Liver (tissue), 9 donors: ENCODE data around the gene UNC13B. TPM values are rescaled to one million over a fixed set of nuclear protein-coding genes. Genes with fewer than 3 reads are reported as not detected.

ENCODE experiments used
- DNase-seq: peaks from one replicate; pipeline ENCODE4 v3.0.0-alpha.2; 2017; ENCODE audit warnings: low spot score
- H3K27ac ChIP-seq, 2 donors: one replicate each; pipeline ENCODE4 v1.7.0; 2013; ENCODE audit warnings: inconsistent platforms in 2 of 2, low read length in 2 of 2, control low read depth in 1 of 2, low read depth in 1 of 2, mild to moderate bottlenecking in 1 of 2
- H3K27me3 ChIP-seq, 4 donors: one replicate each; pipeline versions ENCODE4 v1.6.1 to v1.7.0; 2013; ENCODE audit warnings: low read length in 3 of 4, inconsistent platforms in 1 of 4, mild to moderate bottlenecking in 1 of 4, moderate library complexity in 1 of 4; ENCODE audit not compliant: control insufficient read depth in 4 of 4, insufficient read depth in 4 of 4
- H3K36me3 ChIP-seq, 4 donors: one replicate each; pipeline versions ENCODE4 v1.6.1 to v1.7.0; 2013; ENCODE audit warnings: low read length in 3 of 4, mild to moderate bottlenecking in 3 of 4, low read depth in 1 of 4, moderate library complexity in 1 of 4; ENCODE audit not compliant: control insufficient read depth in 4 of 4, insufficient read depth in 3 of 4
- H3K4me1 ChIP-seq, 4 donors: one replicate each; pipeline versions ENCODE4 v1.6.1 to v1.7.0; 2013; ENCODE audit warnings: low read length in 3 of 4, mild to moderate bottlenecking in 3 of 4, moderate library complexity in 1 of 4; ENCODE audit not compliant: control insufficient read depth in 4 of 4, insufficient read depth in 4 of 4
- H3K4me3 ChIP-seq, 3 donors: one replicate each; pipeline versions ENCODE4 v1.6.1 to v1.7.0; 2013; ENCODE audit warnings: low read length in 3 of 3, control low read depth in 1 of 3, low read depth in 1 of 3, mild to moderate bottlenecking in 1 of 3
- H3K9ac ChIP-seq, 2 donors: one replicate each; pipeline ENCODE4 v1.7.0; 2013; ENCODE audit warnings: low read length in 2 of 2, mild to moderate bottlenecking in 2 of 2, moderate library complexity in 2 of 2, control low read depth in 1 of 2, low read depth in 1 of 2
- H3K9me3 ChIP-seq, 4 donors: one replicate each; pipeline versions ENCODE4 v1.6.1 to v1.7.0; 2013; ENCODE audit warnings: low read length in 3 of 4; ENCODE audit not compliant: control insufficient read depth in 4 of 4
- CTCF ChIP-seq: fragments of 150-350 bp; IDR thresholded peaks from 2 replicates; pipeline ENCODE4 v1.5.1; 2017; ENCODE audit warnings: improper control_type of control experiment, low read depth, low read length; ENCODE audit not compliant: missing input control
- EGR1 ChIP-seq, 2 donors: IDR thresholded peaks; 2 replicates each; pipeline ENCODE4 v1.6.1; 2016 to 2018; ENCODE audit warnings: antibody characterized with exemption in 2 of 2, low read depth in 2 of 2
- FOXA1 ChIP-seq: IDR thresholded peaks from 2 replicates; pipeline ENCODE4 v1.6.1; 2016; ENCODE audit warnings: antibody characterized with exemption
- FOXA2 ChIP-seq: IDR thresholded peaks from 2 replicates; pipeline ENCODE4 v1.6.1; 2016; ENCODE audit warnings: antibody characterized with exemption
- GABPA ChIP-seq, 2 donors: IDR thresholded peaks in 1 of 2; conservative IDR thresholded peaks in 1 of 2; 2 replicates each; pipeline ENCODE4 v1.6.1; 2016; ENCODE audit warnings: antibody characterized with exemption in 2 of 2, mild to moderate bottlenecking in 1 of 2, moderate library complexity in 1 of 2
- HNF4A ChIP-seq, 2 donors: conservative IDR thresholded peaks; 2 replicates each; pipeline ENCODE4 v1.6.1; 2016; ENCODE audit warnings: antibody characterized with exemption in 2 of 2, mild to moderate bottlenecking in 2 of 2
- HNF4G ChIP-seq: IDR thresholded peaks from 2 replicates; pipeline ENCODE4 v1.6.1; 2016; ENCODE audit warnings: antibody characterized with exemption
- JUND ChIP-seq, 2 donors: IDR thresholded peaks; 2 replicates each; pipeline ENCODE4 v1.6.1; 2016; ENCODE audit warnings: antibody characterized with exemption in 2 of 2
- MAX ChIP-seq: IDR thresholded peaks from 2 replicates; pipeline ENCODE4 v1.6.1; 2016; ENCODE audit warnings: antibody characterized with exemption
- NR2F2 ChIP-seq: IDR thresholded peaks from 2 replicates; pipeline ENCODE4 v1.6.1; 2016; ENCODE audit warnings: antibody characterized with exemption
- RAD21 ChIP-seq, 2 donors: IDR thresholded peaks; 2 replicates each; pipeline ENCODE4 v1.6.1; 2016; ENCODE audit warnings: antibody characterized with exemption in 2 of 2, mild to moderate bottlenecking in 2 of 2
- RXRA ChIP-seq, 2 donors: IDR thresholded peaks; 2 replicates each; pipeline ENCODE4 v1.6.1; 2017 to 2018; ENCODE audit warnings: antibody characterized with exemption in 2 of 2, mild to moderate bottlenecking in 1 of 2
- SP1 ChIP-seq: IDR thresholded peaks from 2 replicates; pipeline ENCODE4 v1.6.1; 2018; ENCODE audit warnings: antibody characterized with exemption, mild to moderate bottlenecking
- TAF1 ChIP-seq: conservative IDR thresholded peaks from 2 replicates; pipeline ENCODE4 v1.6.1; 2016; ENCODE audit warnings: antibody characterized with exemption, mild to moderate bottlenecking
- YY1 ChIP-seq: IDR thresholded peaks from 2 replicates; pipeline ENCODE4 v1.6.1; 2016; ENCODE audit warnings: antibody characterized with exemption, mild to moderate bottlenecking
- ZBTB33 ChIP-seq: IDR thresholded peaks from 2 replicates; pipeline ENCODE4 v1.6.1; 2016; ENCODE audit warnings: antibody characterized with exemption
- WGBS: extraction: QIAGEN DNeasy Blood & Tissue Kit; methylation state at CpG from one replicate; pipeline ENCODE4 v1.1.7; 2013; 5-methylcytosine and 5-hydroxymethylcytosine counted together
- polyA plus RNA-seq, 2 donors: library from polyadenylated mRNA; stranded (reverse) in 1 of 2; unstranded in 1 of 2; fragments of 200-250 nt in 1 of 2; fragments of >200 nt in 1 of 2; fragmentation: Nextera tagmentation in 1 of 2; extraction: Ambion mirVana in 1 of 2; gene quantifications; one replicate each; pipeline versions ENCODE4 v1.2.1 to v1.2.3, GENCODE V29; 2013 to 2015
- total RNA-seq, 2 donors: library from RNA; depleted of rRNA; stranded (reverse); fragments of >200 nt; gene quantifications; one replicate each; pipeline ENCODE4 v1.2.3, GENCODE V29; 2014
- TF ChIP-seq, protein P1 (sequence below): IDR thresholded peaks from 2 replicates; pipeline ENCODE4 v1.6.1; 2016; ENCODE audit warnings: antibody characterized with exemption
- TF ChIP-seq, protein P2 (sequence below): IDR thresholded peaks from 2 replicates; pipeline ENCODE4 v1.6.1; 2016; ENCODE audit warnings: antibody characterized with exemption, mild to moderate bottlenecking
- donor health status: healthy.
- donor health status: healthy.
- donor health status: healthy.
- donor health status: healthy.
- donor health status: healthy.

UNC13B gene
- total and polyA plus RNA-seq, 4 donors = 5.5 to 25.7 (median 11.9) TPM

DNA sequence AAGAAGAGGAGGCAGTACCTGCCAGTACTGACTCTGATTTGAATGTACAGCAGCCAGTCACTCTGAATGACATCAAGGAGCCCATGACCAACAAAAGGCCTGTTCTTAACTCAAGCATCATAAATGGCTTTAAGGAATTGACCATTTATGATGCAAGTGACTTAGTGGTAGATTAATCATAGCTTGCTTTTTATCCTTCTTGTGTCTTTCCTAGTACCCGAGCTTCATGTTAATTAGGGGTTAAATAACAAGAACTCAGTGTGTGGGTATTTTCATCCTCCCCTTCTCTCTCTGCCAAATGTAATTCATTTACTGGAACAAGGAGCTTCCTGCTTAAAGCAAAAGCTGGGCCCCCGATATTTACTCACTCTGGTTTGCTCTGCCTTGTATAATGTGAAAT lies 146.5 kb downstream of the UNC13B start:
- WGBS = 89% methylated on average over 2 of the region's 2 CpGs
- no peak for DNase-seq
- no peak overlapping the region for H3K27ac ChIP-seq
- H3K9ac ChIP-seq = no peak overlapping the region
- H3K4me3 ChIP-seq = no peak overlapping the region
- H3K27me3 ChIP-seq = no peaks in the 10 kb centered on the region
- H3K9me3 ChIP-seq = no peaks in the 10 kb centered on the region
- H3K4me1 ChIP-seq = no peaks in the 10 kb centered on the region
- no peak for TF ChIP-seq RAD21 (IDR thresholded peaks at IDR 0.05)
- no peaks in the 10 kb centered on the region for H3K36me3 ChIP-seq

DNA sequence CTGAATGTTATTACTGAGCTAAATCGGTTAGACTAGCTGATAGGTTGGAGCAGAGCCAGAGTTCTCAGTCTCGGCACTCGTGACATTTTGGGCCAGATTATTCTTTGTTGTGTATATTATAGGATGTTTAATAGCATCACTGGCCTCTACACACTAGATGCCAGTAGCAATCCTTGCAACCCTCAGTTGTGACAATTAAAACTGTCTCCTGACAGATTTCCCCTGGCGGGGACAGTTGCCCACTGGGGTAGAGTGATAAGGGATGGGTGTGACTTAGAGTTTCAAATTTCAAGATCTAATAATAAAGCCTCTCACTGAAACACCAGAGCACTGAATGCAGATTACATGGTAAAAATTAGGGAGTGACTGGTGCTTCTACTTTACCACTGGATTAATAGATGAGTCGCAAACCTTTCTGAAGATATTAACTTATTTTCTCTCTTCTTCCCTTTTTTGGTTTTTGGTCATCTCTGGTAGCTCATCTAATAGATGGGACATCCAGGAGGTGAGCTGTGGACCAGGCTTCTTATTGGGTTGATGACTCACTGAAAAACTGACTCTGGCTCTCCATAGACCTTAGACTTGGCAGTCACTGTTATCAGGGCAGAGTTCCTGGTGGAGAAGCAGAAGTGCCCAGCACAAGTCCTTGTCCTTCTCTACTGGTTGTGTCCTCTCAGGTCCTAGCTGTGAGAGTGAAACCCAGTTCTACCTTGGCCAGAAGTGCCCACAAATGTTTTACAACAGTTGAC lies 150.3 kb downstream of the UNC13B start:
- WGBS = 82% methylated on average over 5 of the region's 5 CpGs
- no peaks in the 10 kb centered on the region for H3K27me3 ChIP-seq
- H3K9ac ChIP-seq = no peak overlapping the region
- TF ChIP-seq, protein P1, sequence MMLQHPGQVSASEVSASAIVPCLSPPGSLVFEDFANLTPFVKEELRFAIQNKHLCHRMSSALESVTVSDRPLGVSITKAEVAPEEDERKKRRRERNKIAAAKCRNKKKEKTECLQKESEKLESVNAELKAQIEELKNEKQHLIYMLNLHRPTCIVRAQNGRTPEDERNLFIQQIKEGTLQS = no peak
- no peak for TF ChIP-seq FOXA1
- no peak for TF ChIP-seq GABPA (IDR thresholded peaks at IDR 0.05 in 1 of 2, conservative IDR thresholded peaks at IDR 0.05 in 1 of 2)
- TF ChIP-seq RAD21 (IDR thresholded peaks at IDR 0.05) = no peak
- no peak for TF ChIP-seq MAX
- TF ChIP-seq YY1 = no peak
- no peak for TF ChIP-seq SP1
- TF ChIP-seq, protein P2, sequence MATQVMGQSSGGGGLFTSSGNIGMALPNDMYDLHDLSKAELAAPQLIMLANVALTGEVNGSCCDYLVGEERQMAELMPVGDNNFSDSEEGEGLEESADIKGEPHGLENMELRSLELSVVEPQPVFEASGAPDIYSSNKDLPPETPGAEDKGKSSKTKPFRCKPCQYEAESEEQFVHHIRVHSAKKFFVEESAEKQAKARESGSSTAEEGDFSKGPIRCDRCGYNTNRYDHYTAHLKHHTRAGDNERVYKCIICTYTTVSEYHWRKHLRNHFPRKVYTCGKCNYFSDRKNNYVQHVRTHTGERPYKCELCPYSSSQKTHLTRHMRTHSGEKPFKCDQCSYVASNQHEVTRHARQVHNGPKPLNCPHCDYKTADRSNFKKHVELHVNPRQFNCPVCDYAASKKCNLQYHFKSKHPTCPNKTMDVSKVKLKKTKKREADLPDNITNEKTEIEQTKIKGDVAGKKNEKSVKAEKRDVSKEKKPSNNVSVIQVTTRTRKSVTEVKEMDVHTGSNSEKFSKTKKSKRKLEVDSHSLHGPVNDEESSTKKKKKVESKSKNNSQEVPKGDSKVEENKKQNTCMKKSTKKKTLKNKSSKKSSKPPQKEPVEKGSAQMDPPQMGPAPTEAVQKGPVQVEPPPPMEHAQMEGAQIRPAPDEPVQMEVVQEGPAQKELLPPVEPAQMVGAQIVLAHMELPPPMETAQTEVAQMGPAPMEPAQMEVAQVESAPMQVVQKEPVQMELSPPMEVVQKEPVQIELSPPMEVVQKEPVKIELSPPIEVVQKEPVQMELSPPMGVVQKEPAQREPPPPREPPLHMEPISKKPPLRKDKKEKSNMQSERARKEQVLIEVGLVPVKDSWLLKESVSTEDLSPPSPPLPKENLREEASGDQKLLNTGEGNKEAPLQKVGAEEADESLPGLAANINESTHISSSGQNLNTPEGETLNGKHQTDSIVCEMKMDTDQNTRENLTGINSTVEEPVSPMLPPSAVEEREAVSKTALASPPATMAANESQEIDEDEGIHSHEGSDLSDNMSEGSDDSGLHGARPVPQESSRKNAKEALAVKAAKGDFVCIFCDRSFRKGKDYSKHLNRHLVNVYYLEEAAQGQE = no peak
- no peak for TF ChIP-seq CTCF
- TF ChIP-seq EGR1 (IDR thresholded peaks at IDR 0.05; ENCODE audit: low read depth in 2 of 2) = no peak
- TF ChIP-seq ZBTB33 = no peak
- no peak for TF ChIP-seq NR2F2
- TF ChIP-seq HNF4G = no peak
- TF ChIP-seq HNF4A (conservative IDR thresholded peaks at IDR 0.05) = no peak
- no peak for TF ChIP-seq TAF1
- TF ChIP-seq FOXA2 = no peak
- no peak for TF ChIP-seq RXRA (IDR thresholded peaks at IDR 0.05)
- no peak for TF ChIP-seq JUND (IDR thresholded peaks at IDR 0.05)
- H3K9me3 ChIP-seq = no peaks in the 10 kb centered on the region
- no peak overlapping the region for H3K27ac ChIP-seq
- no peak for DNase-seq
- H3K4me3 ChIP-seq = no peak overlapping the region
- peaks cover 0 to 2% (median 0%) of the 10 kb centered on the region in 4 donors for H3K36me3 ChIP-seq
- no peaks in the 10 kb centered on the region for H3K4me1 ChIP-seq
